Measurements from ENCODE around the gene FAM163B. TPM values are rescaled to one million over a fixed set of nuclear protein-coding genes. Genes with fewer than 3 reads are reported as not detected.

FAM163B gene
- not detected in 2 replicates for total RNA-seq

DNA sequence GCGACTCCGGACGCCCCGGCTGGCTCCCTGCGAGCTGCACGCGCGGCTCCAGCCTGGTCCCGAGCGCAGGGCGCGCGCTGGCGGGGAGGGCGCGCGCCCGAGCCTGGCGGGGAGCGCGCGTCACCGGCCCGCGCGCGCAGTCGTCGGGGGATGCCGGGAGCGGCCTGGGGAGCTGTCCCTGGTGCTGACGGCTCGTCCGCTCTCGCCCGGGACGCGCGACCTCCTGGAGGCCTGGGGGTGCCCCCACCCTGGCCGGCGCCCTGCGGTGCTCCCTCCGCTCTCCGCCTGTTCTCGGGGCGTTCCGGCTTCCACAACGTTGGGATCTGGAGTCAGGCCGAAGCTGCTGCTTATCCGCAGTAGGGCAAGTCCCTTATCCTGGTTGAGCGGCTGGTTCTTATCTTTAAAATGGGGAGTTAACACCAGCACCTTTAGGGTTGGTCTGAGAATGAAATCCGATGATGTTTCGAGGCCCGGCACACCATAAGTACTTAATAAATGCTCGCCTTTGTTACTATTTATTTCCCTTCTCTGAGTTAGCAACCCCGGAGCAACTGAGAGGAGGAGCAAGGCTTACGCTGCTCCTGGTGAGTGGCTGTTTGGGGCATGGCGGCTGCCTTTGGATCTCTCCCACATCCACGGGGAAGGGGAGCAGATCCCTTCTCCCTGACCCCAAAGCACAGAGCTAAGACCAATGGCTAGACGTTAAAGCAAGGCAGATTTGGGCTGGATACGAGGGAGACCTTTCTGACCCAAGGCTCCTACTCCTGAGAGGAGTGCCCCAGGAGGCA, at the start of gene FAM163B:
Gene FAM163B (minus strand): TSS at position 79 of the 788 bp plus-strand sequence. CDS start 29,166 bp downstream, outside the sequence.

DNA sequence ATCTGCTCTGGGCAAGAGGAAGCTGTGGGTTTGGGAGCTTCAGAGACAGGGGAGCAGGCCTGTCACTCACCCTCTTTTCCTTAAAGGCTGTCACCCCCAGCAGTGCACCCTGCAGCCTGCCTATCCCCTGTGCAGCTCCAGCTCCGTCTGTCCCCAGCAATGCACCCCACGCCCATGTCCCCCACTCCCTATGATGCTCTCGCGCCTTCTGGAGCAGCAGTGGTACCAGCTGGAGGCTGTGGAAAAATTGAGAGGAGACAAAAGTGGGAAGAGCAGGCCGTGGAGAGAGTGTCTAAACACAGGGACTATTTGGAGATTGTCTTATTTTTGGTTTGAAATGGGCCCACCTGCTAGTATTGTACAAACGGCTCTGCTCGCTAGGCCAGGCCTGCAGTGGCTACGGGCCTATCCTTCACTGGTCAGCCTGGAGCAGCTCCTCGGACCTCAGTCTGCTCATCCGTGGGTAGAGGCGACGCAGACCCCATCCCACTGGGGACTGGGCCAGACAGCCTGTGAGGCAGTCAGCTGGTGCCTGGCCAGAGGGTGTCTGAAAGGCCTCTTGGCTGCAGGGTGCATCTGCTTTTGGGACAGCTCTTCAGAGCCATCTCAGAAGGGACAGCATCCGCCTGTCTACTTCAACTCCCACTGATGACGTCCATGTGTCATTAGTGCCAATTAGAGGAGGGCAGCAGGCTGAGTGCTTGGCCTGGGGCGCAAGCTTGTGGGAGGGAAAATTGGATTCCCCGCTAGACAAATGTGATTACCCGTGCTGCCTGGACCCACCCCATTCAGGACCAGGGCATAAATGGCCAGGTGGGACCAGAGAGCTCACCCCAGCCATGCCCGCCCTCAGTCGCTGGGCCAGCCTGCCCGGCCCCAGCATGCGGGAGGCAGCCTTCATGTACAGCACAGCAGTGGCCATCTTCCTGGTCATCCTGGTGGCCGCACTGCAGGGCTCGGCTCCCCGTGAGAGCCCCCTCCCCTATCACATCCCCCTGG, 26.6 kb upstream of the FAM163B start, which contains the start of gene DBH:
Gene DBH (plus strand): TSS at position 831 of the 999 bp plus-strand sequence. CDS start 9 bp downstream, at position 840.

DNA sequence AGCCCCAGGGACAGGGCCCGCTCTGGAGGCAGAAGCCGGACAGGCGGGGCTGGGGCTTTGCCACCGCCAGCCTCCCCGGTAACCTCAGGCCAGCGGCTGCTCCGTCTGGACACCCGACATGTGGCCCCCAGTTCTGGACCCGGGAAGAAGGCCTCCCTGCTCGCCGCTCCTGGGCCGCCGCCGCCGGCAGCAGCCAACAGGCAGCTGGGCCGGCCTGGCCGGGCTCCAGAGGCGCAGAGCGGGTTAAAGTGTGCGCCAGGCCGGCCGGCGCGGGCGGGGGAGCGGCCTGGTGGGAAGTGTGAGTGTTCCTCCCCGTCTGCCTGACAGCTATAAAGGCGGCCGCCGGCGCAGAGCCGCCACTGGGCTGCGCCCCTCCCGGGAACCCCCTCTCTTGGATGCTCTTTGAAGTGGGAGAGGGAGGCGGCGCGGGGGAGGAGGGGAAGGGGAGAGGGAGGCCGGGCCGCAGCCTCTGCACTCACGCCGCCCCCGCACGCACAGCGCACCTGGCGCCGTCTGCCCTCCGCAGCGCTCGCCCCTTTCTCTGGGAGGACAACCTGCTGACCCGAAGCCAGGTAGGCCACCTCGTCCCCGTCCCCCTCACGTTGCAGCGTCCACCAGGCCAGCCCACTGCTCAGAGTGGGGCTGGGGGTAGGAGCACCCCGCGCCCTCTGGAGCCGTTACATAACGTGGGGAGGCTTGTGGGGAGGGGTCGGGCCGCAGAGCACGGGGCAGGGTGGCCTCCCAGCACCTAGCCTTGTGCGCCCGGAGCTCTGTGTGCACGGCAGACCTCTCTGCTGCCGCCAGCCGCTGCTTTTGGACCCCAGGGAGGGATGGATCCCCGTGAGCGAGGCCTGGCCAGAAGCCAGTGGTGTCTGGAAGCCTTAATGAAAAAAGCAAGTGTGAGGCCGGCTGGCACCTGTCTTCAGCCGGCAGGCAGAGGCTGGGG, 74.6 kb downstream of the FAM163B start, which contains the start of gene ADAMTSL2:
Gene ADAMTSL2 (plus strand): TSS at position 359 of the 946 bp plus-strand sequence. CDS start 2,009 bp downstream, outside the sequence.

Other genes with a start within 250 kb of the FAM163B start
- gene SURF4, start 233.3 kb downstream of the FAM163B start, total RNA-seq = 148 and 215 TPM in 2 replicates
- gene STKLD1, start 233.0 kb downstream of the FAM163B start, total RNA-seq = 0.79 TPM in 1 of 2 replicates, not detected in the other
- 26.4 and 29.1 TPM in 2 replicates for gene REXO4, start 191.4 kb downstream of the FAM163B start, total RNA-seq
- 0.56 and 1.6 TPM in 2 replicates for gene ADAMTS13, start 187.0 kb downstream of the FAM163B start, total RNA-seq
- gene CACFD1, start 149.4 kb downstream of the FAM163B start, total RNA-seq = 5.7 and 8.6 TPM in 2 replicates
- gene SLC2A6, start 130.3 kb downstream of the FAM163B start, total RNA-seq = 15.5 and 19.6 TPM in 2 replicates
- not detected in 2 replicates for gene MYMK, start 84.4 kb downstream of the FAM163B start, total RNA-seq
- not detected in 2 replicates for gene ADAMTSL2, start 74.7 kb downstream of the FAM163B start, total RNA-seq
- not detected in 2 replicates for gene DBH, start 27.0 kb upstream of the FAM163B start, total RNA-seq
- gene SARDH, start 129.0 kb upstream of the FAM163B start, total RNA-seq = 0.21 and 0.79 TPM in 2 replicates

Measured in airway epithelial cell (primary cell).